Gastroesophageal sphincter (tissue), 3 donors: Measurements from ENCODE around the gene SLC38A10.

Experiments used
- CTCF ChIP-seq, 4 experiments: fragments of 200-600 bp in 2 of 4; fragments of 450-650 bp in 2 of 4; sonication (generic) in 1 of 4; IDR thresholded peaks; one replicate each; pipeline ENCODE4 v1.5.1; 2017 to 2019; ENCODE audit warnings: antibody characterized with exemption in 4 of 4, mild to moderate bottlenecking in 2 of 4, moderate library complexity in 2 of 4
- EP300 ChIP-seq: sonication (generic); formaldehyde crosslinking; IDR thresholded peaks from one replicate; pipeline ENCODE4 v1.6.1; 2017; ENCODE audit warnings: antibody characterized with exemption, mild to moderate bottlenecking
- POLR2A ChIP-seq, 2 donors: fragments of 450-650 bp; IDR thresholded peaks; one replicate each; pipeline ENCODE4 v1.6.1; 2017; ENCODE audit warnings: antibody characterized with exemption in 2 of 2, mild to moderate bottlenecking in 2 of 2, moderate library complexity in 1 of 2
- POLR2AphosphoS5 ChIP-seq: sonication (generic); formaldehyde crosslinking; IDR thresholded peaks from one replicate; pipeline ENCODE4 v1.6.1; 2017; ENCODE audit warnings: antibody characterized with exemption

- no peak for TF ChIP-seq POLR2A (IDR thresholded peaks at IDR 0.05)
- TF ChIP-seq CTCF (IDR thresholded peaks at IDR 0.05), result no peak
- no peak for TF ChIP-seq EP300
- TF ChIP-seq POLR2AphosphoS5, result no peak
Observed at GRCh38 chr17:81301195-81302144, 6.4 kb upstream of the SLC38A10 start.
